Bronchial epithelial cell (primary cell): Measurements from ENCODE around the gene SURF2. TPM values are rescaled to one million over a fixed set of nuclear protein-coding genes. Genes with fewer than 3 reads are reported as not detected.
"Not testable (repeated sequence)": the region's sequence is repeated elsewhere in the genome, so short reads cannot be mapped to it uniquely, and the experiment has no call there.

Experiments
- DNase-seq: peaks from one replicate; pipeline ENCODE4 v3.0.0-alpha.2; 2010; ENCODE audit warnings: low read depth
- FAIRE-seq: peaks from 2 replicates; lab custom pipeline; 2011; peaks lifted over from hg19 to GRCh38; lab: Jason Lieb, UNC
- H3K27me3 ChIP-seq: 2 replicates; pipeline ENCODE4 v1.5.1; 2011; ENCODE audit warnings: low read length; ENCODE audit not compliant: control insufficient read depth, insufficient read depth
- H3K36me3 ChIP-seq: 2 replicates; pipeline ENCODE4 v1.5.1; 2011; ENCODE audit warnings: low read length; ENCODE audit not compliant: control insufficient read depth, insufficient read depth
- H3K4me3 ChIP-seq: 2 replicates; pipeline ENCODE4 v1.5.1; 2011; ENCODE audit warnings: mild to moderate bottlenecking, low read depth, low read length, control low read depth
- total RNA-seq: library from RNA; depleted of rRNA; stranded (reverse); fragments of >200 nt; gene quantifications from 2 replicates; pipeline ENCODE4 v1.2.1, GENCODE V29; 2014
- TF ChIP-seq, protein P1 (sequence below): IDR thresholded peaks from 2 replicates; pipeline ENCODE4 v1.5.1; 2011; ENCODE audit warnings: mild to moderate bottlenecking, moderate library complexity, low read length, control low read depth, inconsistent platforms; ENCODE audit not compliant: insufficient read depth, severe bottlenecking

Gene SURF2
- total RNA-seq = 46.6 and 51.3 TPM in 2 replicates

DNA sequence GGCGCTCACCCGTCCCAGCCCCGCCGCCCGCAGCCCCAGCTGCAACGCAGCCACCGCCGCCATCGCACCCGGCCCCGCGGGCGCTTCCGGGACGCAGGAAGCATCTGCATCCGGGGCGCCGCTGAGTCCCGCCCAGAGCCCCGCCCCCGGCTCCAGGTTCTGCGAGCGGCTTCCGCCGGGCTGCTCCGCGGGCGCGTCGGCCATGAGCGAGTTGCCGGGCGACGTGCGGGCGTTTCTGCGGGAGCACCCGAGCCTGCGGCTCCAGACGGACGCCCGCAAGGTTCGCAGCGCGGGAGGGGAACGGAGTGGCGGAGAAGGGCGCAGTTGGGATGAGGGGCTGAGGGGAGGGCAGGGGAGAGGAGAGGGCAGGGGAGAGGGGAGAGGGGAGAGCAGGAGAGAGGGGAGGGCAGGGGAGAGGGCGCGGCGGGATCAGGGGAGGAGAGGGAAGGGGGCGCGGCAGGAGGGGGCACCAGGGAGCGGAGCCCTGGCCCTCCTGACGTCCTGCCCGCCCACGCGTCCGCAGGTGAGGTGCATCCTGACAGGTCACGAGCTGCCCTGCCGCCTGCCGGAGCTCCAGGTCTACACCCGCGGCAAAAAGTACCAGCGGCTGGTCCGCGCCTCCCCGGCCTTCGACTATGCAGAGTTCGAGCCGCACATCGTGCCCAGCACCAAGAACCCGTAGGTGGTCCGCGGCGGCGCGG lies at the start of gene SURF2, which contains the start of gene SURF1:
Gene SURF2, plus strand, starts transcription at position 160 of the 701 bp plus-strand sequence. Its CDS starts 43 bp downstream, at position 203.
Gene SURF1, minus strand, starts transcription at position 97 of the 701 bp plus-strand sequence. Its CDS starts 34 bp downstream, at position 63.
- H3K27me3 ChIP-seq = no peaks in the 10 kb centered on the region
- TF ChIP-seq, protein P1, sequence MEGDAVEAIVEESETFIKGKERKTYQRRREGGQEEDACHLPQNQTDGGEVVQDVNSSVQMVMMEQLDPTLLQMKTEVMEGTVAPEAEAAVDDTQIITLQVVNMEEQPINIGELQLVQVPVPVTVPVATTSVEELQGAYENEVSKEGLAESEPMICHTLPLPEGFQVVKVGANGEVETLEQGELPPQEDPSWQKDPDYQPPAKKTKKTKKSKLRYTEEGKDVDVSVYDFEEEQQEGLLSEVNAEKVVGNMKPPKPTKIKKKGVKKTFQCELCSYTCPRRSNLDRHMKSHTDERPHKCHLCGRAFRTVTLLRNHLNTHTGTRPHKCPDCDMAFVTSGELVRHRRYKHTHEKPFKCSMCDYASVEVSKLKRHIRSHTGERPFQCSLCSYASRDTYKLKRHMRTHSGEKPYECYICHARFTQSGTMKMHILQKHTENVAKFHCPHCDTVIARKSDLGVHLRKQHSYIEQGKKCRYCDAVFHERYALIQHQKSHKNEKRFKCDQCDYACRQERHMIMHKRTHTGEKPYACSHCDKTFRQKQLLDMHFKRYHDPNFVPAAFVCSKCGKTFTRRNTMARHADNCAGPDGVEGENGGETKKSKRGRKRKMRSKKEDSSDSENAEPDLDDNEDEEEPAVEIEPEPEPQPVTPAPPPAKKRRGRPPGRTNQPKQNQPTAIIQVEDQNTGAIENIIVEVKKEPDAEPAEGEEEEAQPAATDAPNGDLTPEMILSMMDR = peak; percentile 38
- peak; percentile 55 for DNase-seq
- H3K36me3 ChIP-seq = peaks cover 18% of the 10 kb centered on the region
- FAIRE-seq = no peak
- peak within 1 kb of the TSS; percentile 77 for H3K4me3 ChIP-seq

DNA sequence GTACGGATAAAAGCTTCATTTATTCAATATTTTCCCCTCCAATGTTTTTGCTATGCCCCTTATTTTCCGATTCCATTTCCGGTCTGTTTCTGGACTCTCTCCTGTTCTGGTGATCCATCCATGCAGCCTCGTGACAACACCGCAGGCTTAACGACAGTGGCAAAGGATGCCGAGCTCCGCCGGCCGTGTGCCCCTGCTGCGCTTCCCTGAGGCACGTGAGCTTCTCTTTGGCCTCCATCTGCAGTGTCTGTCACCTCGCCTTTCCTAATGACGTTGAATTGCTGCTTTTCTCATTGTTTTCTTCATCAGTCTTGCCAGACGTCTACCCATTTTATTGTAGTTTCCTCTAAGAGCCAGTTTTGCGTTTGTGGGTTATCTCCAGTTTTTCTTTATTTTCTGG lies 49.0 kb upstream of the SURF2 start:
- H3K27me3 ChIP-seq = peaks cover 6% of the 10 kb centered on the region
- FAIRE-seq (no peak), DNase-seq (no peak)

DNA sequence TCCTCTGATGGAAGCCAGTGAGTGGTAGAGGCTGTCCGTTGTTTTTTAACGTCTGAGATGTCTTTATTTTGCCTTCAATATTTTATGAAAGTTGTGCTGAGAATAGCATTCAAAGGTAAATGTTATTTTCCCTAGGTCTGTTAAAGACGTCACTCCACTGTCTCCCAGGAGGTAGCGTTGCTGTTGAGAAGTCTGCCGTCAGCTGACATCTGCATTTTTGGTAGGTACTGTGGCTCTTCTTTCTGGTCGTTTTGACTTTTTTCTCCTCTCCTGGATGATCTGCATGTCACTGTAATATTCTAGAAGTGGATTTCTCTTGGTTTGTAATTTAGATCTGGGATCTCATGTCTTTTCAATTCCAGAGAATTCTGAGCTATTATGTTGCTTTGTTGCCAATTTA lies 46.7 kb upstream of the SURF2 start:
- Histone ChIP-seq H3K36me3 (no peaks in the 10 kb centered on the region), H3K27me3 (peaks cover 2% of the 10 kb centered on the region), H3K4me3 (no peak overlapping the region)
- TF ChIP-seq, protein P1 = no peak
- FAIRE-seq = no peak
- DNase-seq = no peak

More for the DNA sequence above, 49.0 kb upstream of the SURF2 start:
- Histone ChIP-seq H3K4me3 (no peak overlapping the region), H3K36me3 (no peaks in the 10 kb centered on the region)
- TF ChIP-seq, protein P1 = no peak

DNA sequence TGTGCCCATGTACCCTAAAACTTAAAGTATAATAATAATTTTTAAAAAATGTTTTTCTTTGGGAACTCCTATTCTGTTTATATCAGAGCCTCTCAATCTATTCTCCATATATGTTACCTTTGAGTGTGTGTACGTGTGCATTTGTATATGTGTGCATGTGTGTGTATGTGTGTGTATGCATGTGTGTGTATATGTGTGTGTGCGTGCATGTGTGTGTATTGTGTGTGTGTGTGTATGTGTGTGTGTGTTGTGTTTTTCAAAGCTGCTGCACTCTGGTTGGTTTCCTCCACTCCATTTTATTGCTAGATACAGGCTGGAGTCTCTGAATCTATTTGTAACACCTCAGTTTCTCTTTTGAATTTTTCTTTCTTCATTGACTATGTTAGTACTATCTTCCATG lies 40.4 kb upstream of the SURF2 start:
- TF ChIP-seq, protein P1 = no peak
- Histone ChIP-seq H3K36me3 (no peaks in the 10 kb centered on the region), H3K27me3 (no peaks in the 10 kb centered on the region), H3K4me3 (no peak overlapping the region)
- no peak for FAIRE-seq
- DNase-seq = no peak

DNA sequence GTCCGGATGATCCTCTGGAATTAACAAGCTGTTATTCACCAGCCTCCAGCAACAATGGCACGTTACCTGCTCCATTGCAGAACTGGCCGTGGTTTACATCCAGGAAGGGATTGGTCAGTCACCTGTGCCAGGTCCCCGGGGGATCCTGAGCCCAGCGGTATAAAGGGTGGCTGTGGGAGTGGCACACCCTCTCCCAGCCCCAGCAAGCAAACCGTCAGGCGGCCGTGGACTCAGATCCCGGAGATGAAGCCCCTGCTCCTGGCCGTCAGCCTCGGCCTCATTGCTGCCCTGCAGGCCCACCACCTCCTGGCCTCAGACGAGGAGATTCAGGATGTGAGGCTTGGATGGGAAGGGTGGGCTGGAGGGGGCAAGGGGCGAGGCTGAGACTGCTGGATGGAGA lies 38.8 kb upstream of the SURF2 start:
- H3K36me3 ChIP-seq, H3K4me3 ChIP-seq, FAIRE-seq, H3K27me3 ChIP-seq, DNase-seq: not testable (repeated sequence)

DNA sequence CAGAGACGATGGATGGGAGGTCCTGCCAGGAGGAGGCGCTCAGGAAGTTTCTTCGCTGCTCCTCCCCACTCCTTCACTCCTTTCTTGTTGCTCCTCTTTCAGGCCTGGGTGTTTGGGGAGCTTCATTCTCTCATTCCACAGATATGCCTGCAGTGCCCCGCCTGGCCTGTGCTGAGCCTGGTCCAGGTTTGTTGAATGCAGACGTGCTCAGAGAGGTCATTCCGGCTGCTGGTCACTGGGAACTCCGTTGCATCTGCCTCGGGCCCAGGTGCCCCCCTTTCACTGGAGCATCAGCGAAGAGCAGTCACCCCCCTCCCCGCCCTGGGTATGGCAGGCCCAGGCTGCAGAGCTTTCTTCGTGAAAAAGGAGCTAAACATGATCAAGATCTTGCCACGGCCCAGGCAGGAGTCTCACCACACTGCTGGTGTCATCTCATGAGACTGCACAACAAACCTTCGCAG lies 35.9 kb upstream of the SURF2 start:
- Histone ChIP-seq H3K36me3 (no peaks in the 10 kb centered on the region), H3K27me3 (no peaks in the 10 kb centered on the region), H3K4me3 (no peak overlapping the region)
- TF ChIP-seq, protein P1 = no peak
- no peak for DNase-seq
- FAIRE-seq = no peak
